Umbilical cord (tissue), 2 donors: ENCODE data around the gene THAP8. TPM values are rescaled to one million over a fixed set of nuclear protein-coding genes. Genes with fewer than 3 reads are reported as not detected.

ENCODE experiments used
- DNase-seq: peaks from one replicate; pipeline ENCODE4 v3.0.0-alpha.2; 2015; ENCODE audit warnings: low spot score
- total RNA-seq: library from RNA; depleted of rRNA; stranded (reverse); fragments of >200 nt; gene quantifications from one replicate; pipeline ENCODE4 v1.2.3, GENCODE V29; 2014; ENCODE audit warnings: low replicate concordance; ENCODE audit not compliant: insufficient read depth

The THAP8 gene
- 1.4 TPM for total RNA-seq

GRCh38 chr19:36054119-36054732, at the start of gene THAP8:
Gene THAP8, minus strand, starts transcription at chr19:36054285. Its CDS starts 68 bp downstream, at chr19:36054217.
- DNase-seq: peak; percentile 100

- DNase-seq: no peak
These were observed 49.0 kb upstream of the THAP8 start for GRCh38 chr19:36103040-36103626.

GRCh38 chr19:36101550-36102327, 47.7 kb upstream of the THAP8 start:
- DNase-seq: no peak

- DNase-seq: no peak
These were observed 46.4 kb upstream of the THAP8 start for GRCh38 chr19:36100476-36100875.

- DNase-seq: no peak
These were observed 45.2 kb upstream of the THAP8 start for GRCh38 chr19:36099166-36099785.

- no peak for DNase-seq
These were observed 43.0 kb upstream of the THAP8 start for GRCh38 chr19:36097036-36097435.

GRCh38 chr19:36093687-36094086, 39.6 kb upstream of the THAP8 start:
- no peak for DNase-seq

GRCh38 chr19:36093146-36093662, 39.1 kb upstream of the THAP8 start:
- DNase-seq: no peak

- no peak for DNase-seq
These were observed 38.5 kb upstream of the THAP8 start for GRCh38 chr19:36092566-36092965.

- no peak for DNase-seq
These were observed 37.0 kb upstream of the THAP8 start for GRCh38 chr19:36090910-36091695.

- no peak for DNase-seq
These were observed 35.8 kb upstream of the THAP8 start for GRCh38 chr19:36089847-36090246.

GRCh38 chr19:36086326-36086725, 32.2 kb upstream of the THAP8 start:
- no peak for DNase-seq

- no peak for DNase-seq
These were observed 30.3 kb upstream of the THAP8 start for GRCh38 chr19:36084231-36085009.

- DNase-seq: no peak
These were observed 28.8 kb upstream of the THAP8 start for GRCh38 chr19:36082916-36083315.

- no peak for DNase-seq
These were observed 27.8 kb upstream of the THAP8 start for GRCh38 chr19:36081894-36082293.

GRCh38 chr19:36081385-36081784, 27.3 kb upstream of the THAP8 start:
- DNase-seq: no peak

- DNase-seq: no peak
These were observed 25.4 kb upstream of the THAP8 start for GRCh38 chr19:36079389-36079945.

GRCh38 chr19:36073121-36073876, 19.2 kb upstream of the THAP8 start:
- no peak for DNase-seq

- DNase-seq: no peak
These were observed 18.0 kb upstream of the THAP8 start for GRCh38 chr19:36072081-36072480.
